Measurements from ENCODE around the gene MYL10. TPM values are rescaled to one million over a fixed set of nuclear protein-coding genes. Genes with fewer than 3 reads are reported as not detected.

The MYL10 gene
- total RNA-seq, 2 experiments from 2014 or later: not detected

- no peaks in the 10 kb centered on the region for H3K27me3 Mint-ChIP-seq
- H3K9me3 Mint-ChIP-seq: no peaks in the 10 kb centered on the region
- H3K36me3 Mint-ChIP-seq (ENCODE audit: low read depth): no peaks in the 10 kb centered on the region
- no peak overlapping the region for H3K27ac Mint-ChIP-seq
- POLR2A ChIA-PET: no interaction called here
- CTCF ChIA-PET: interaction anchor here (1.0 kb wide), 1 partner anchor 26 kb away, joined by 3 read pairs; no protein-coding TSS in a partner anchor
- H3K4me3 Mint-ChIP-seq: no peak overlapping the region
- H3K4me1 Mint-ChIP-seq: no peaks in the 10 kb centered on the region
- DNase-seq: no peak
Observed at GRCh38 chr7:101586078-101586905, 42.8 kb downstream of the MYL10 start.

GRCh38 chr7:101582971-101583370 is 46.1 kb downstream of the MYL10 start:
- POLR2A ChIA-PET: no interaction called here

GRCh38 chr7:101581891-101582290 is 47.2 kb downstream of the MYL10 start:
- no peak overlapping the region for H3K27ac Mint-ChIP-seq
- H3K4me1 Mint-ChIP-seq: no peaks in the 10 kb centered on the region
- H3K27me3 Mint-ChIP-seq: peaks cover 2% of the 10 kb centered on the region
- H3K9me3 Mint-ChIP-seq: peaks cover 2% of the 10 kb centered on the region
- DNase-seq: no peak
- CTCF ChIA-PET: interaction anchor here (0.6 kb wide), 1 partner anchor 537 kb away, joined by 3 read pairs; no protein-coding TSS in a partner anchor
- no peaks in the 10 kb centered on the region for H3K36me3 Mint-ChIP-seq (ENCODE audit: low read depth)
- no peak overlapping the region for H3K4me3 Mint-ChIP-seq
- POLR2A ChIA-PET: no interaction called here

More at GRCh38 chr7:101582971-101583370, 46.1 kb downstream of the MYL10 start:
- no peak overlapping the region for H3K4me3 Mint-ChIP-seq
- H3K36me3 Mint-ChIP-seq (ENCODE audit: low read depth): no peaks in the 10 kb centered on the region
- CTCF ChIA-PET: no interaction called here
- H3K4me1 Mint-ChIP-seq: no peaks in the 10 kb centered on the region
- H3K27me3 Mint-ChIP-seq: peaks cover 2% of the 10 kb centered on the region
- no peak overlapping the region for H3K27ac Mint-ChIP-seq
- H3K9me3 Mint-ChIP-seq: peaks cover 2% of the 10 kb centered on the region
- no peak for DNase-seq

GRCh38 chr7:101580596-101580995 is 48.5 kb downstream of the MYL10 start:
- CTCF ChIA-PET: interaction anchor here (0.7 kb wide), 1 partner anchor 805 kb away, joined by 3 read pairs; no protein-coding TSS in a partner anchor
- POLR2A ChIA-PET: no interaction called here
- H3K27ac Mint-ChIP-seq: no peak overlapping the region
- DNase-seq: no peak
- no peaks in the 10 kb centered on the region for H3K36me3 Mint-ChIP-seq (ENCODE audit: low read depth)
- no peak overlapping the region for H3K4me3 Mint-ChIP-seq
- H3K27me3 Mint-ChIP-seq: peaks cover 2% of the 10 kb centered on the region
- peaks cover 2% of the 10 kb centered on the region for H3K9me3 Mint-ChIP-seq
- no peaks in the 10 kb centered on the region for H3K4me1 Mint-ChIP-seq

- ChIA-PET POLR2A (no interaction called here), CTCF (interaction anchor here (0.7 kb wide), 1 partner anchor 434 kb away, joined by 4 read pairs; no protein-coding TSS in a partner anchor)
- H3K4me3 Mint-ChIP-seq: no peak overlapping the region
- H3K27me3 Mint-ChIP-seq: peaks cover 6% of the 10 kb centered on the region
- DNase-seq: no peak
- H3K27ac Mint-ChIP-seq: no peak overlapping the region
- peaks cover 5% of the 10 kb centered on the region for H3K9me3 Mint-ChIP-seq
- H3K4me1 Mint-ChIP-seq: no peaks in the 10 kb centered on the region
- H3K36me3 Mint-ChIP-seq (ENCODE audit: low read depth): no peaks in the 10 kb centered on the region
Observed at GRCh38 chr7:101578552-101578951, 50.5 kb downstream of the MYL10 start.

GRCh38 chr7:101576998-101577397 is 52.1 kb downstream of the MYL10 start:
- H3K4me1 Mint-ChIP-seq: no peaks in the 10 kb centered on the region
- H3K27me3 Mint-ChIP-seq: peaks cover 11% of the 10 kb centered on the region
- no peak for DNase-seq
- H3K4me3 Mint-ChIP-seq: no peak overlapping the region
- no peaks in the 10 kb centered on the region for H3K36me3 Mint-ChIP-seq (ENCODE audit: low read depth)
- H3K9me3 Mint-ChIP-seq: peaks cover 14% of the 10 kb centered on the region
- no peak overlapping the region for H3K27ac Mint-ChIP-seq
- ChIA-PET POLR2A (no interaction called here), CTCF (no interaction called here)

- H3K36me3 Mint-ChIP-seq (ENCODE audit: low read depth): no peaks in the 10 kb centered on the region
- H3K4me1 Mint-ChIP-seq: no peaks in the 10 kb centered on the region
- no peak for DNase-seq
- POLR2A ChIA-PET: no interaction called here
- H3K4me3 Mint-ChIP-seq: no peak overlapping the region
- H3K27ac Mint-ChIP-seq: no peak overlapping the region
- CTCF ChIA-PET: no interaction called here
- peaks cover 20% of the 10 kb centered on the region for H3K9me3 Mint-ChIP-seq
- peaks cover 20% of the 10 kb centered on the region for H3K27me3 Mint-ChIP-seq
Observed at GRCh38 chr7:101575721-101576120, 53.4 kb downstream of the MYL10 start.

GRCh38 chr7:101575168-101575567 is 53.9 kb downstream of the MYL10 start:
- H3K36me3 Mint-ChIP-seq (ENCODE audit: low read depth): no peaks in the 10 kb centered on the region
- H3K27me3 Mint-ChIP-seq: peaks cover 21% of the 10 kb centered on the region
- CTCF ChIA-PET: no interaction called here
- H3K27ac Mint-ChIP-seq: no peak overlapping the region
- H3K4me1 Mint-ChIP-seq: no peaks in the 10 kb centered on the region
- H3K9me3 Mint-ChIP-seq: peaks cover 21% of the 10 kb centered on the region
- POLR2A ChIA-PET: no interaction called here
- no peak overlapping the region for H3K4me3 Mint-ChIP-seq
- DNase-seq: no peak

- Mint-ChIP-seq H3K27ac (no peak overlapping the region), H3K36me3 (ENCODE audit: low read depth) (no peaks in the 10 kb centered on the region), H3K9me3 (peaks cover 20% of the 10 kb centered on the region), H3K4me3 (no peak overlapping the region), H3K4me1 (no peaks in the 10 kb centered on the region), H3K27me3 (peaks cover 24% of the 10 kb centered on the region)
- POLR2A ChIA-PET: no interaction called here
- no peak for DNase-seq
- CTCF ChIA-PET: interaction anchor here (0.7 kb wide), 2 partner anchors 632 to 662 kb away, joined by 4 read pairs; no protein-coding TSS in a partner anchor
Observed at GRCh38 chr7:101572156-101572555, 56.9 kb downstream of the MYL10 start.

- Mint-ChIP-seq H3K36me3 (ENCODE audit: low read depth) (no peaks in the 10 kb centered on the region), H3K4me1 (peaks cover 3% of the 10 kb centered on the region), H3K27me3 (peaks cover 14% of the 10 kb centered on the region), H3K4me3 (no peak overlapping the region), H3K9me3 (peaks cover 10% of the 10 kb centered on the region), H3K27ac (no peak overlapping the region)
- ChIA-PET CTCF (no interaction called here), POLR2A (no interaction called here)
- no peak for DNase-seq
Observed at GRCh38 chr7:101567230-101567629, 61.9 kb downstream of the MYL10 start.

GRCh38 chr7:101565601-101566209 is 63.4 kb downstream of the MYL10 start:
- DNase-seq: no peak
- H3K4me1 Mint-ChIP-seq: peaks cover 3% of the 10 kb centered on the region
- H3K9me3 Mint-ChIP-seq: peaks cover 2% of the 10 kb centered on the region
- POLR2A ChIA-PET: no interaction called here
- H3K27me3 Mint-ChIP-seq: peaks cover 5% of the 10 kb centered on the region
- no peak overlapping the region for H3K27ac Mint-ChIP-seq
- CTCF ChIA-PET: no interaction called here
- no peaks in the 10 kb centered on the region for H3K36me3 Mint-ChIP-seq (ENCODE audit: low read depth)
- no peak overlapping the region for H3K4me3 Mint-ChIP-seq

- ChIA-PET POLR2A (no interaction called here), CTCF (no interaction called here)
- no peaks in the 10 kb centered on the region for H3K36me3 Mint-ChIP-seq (ENCODE audit: low read depth)
- DNase-seq: no peak
- H3K27ac Mint-ChIP-seq: no peak overlapping the region
- no peaks in the 10 kb centered on the region for H3K9me3 Mint-ChIP-seq
- peaks cover 3% of the 10 kb centered on the region for H3K4me1 Mint-ChIP-seq
- H3K4me3 Mint-ChIP-seq: no peak overlapping the region
- peaks cover 5% of the 10 kb centered on the region for H3K27me3 Mint-ChIP-seq
Observed at GRCh38 chr7:101564778-101565211, 64.3 kb downstream of the MYL10 start.

GRCh38 chr7:101563943-101564777 is 64.9 kb downstream of the MYL10 start:
- DNase-seq: no peak
- POLR2A ChIA-PET: no interaction called here

More at GRCh38 chr7:101563943-101564777, 64.9 kb downstream of the MYL10 start:
- Mint-ChIP-seq H3K27ac (no peak overlapping the region), H3K36me3 (ENCODE audit: low read depth) (no peaks in the 10 kb centered on the region), H3K4me3 (no peak overlapping the region), H3K9me3 (no peaks in the 10 kb centered on the region), H3K27me3 (peaks cover 5% of the 10 kb centered on the region), H3K4me1 (peaks cover 3% of the 10 kb centered on the region)
- CTCF ChIA-PET: no interaction called here
